GM21360 (cell line): ENCODE results near the gene PAPPA.

Source experiments
- ATAC-seq: cut with Tn5 transposase; IDR thresholded peaks from one replicate; pipeline ENCODE4 v1.9.1; 2021; ENCODE audit warnings: mild to moderate bottlenecking, moderate library complexity; ENCODE audit not compliant: unreplicated experiment

The PAPPA gene

DNA sequence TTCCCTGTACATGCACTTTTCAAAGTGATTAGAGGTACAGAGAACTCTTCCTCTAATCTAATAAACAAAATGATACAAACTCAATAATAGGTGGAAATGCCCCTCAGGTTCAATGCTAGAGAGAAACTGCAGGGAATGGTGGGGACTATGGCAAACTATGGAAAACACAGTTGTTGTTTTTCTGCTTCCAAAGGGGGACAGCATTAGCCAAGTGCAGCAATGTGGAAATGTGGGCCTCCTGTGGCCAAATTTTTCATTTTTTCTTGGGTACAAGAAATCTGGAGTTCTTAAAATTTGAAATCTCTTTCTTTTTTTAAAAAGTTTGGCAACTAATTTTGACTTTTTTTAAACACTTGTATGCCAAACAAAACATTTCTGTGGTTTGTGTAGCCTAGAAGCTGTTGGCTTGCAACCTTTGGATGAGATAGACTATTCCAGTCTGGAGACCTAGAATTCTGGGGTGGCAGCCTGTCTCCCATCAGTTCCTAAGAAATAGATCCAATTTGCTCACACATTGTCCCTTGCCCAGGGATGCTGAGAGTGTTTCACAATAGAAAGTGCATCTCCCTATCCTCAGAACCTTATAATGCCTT is 218.6 kb downstream of the PAPPA start:
- no peak for ATAC-seq

DNA sequence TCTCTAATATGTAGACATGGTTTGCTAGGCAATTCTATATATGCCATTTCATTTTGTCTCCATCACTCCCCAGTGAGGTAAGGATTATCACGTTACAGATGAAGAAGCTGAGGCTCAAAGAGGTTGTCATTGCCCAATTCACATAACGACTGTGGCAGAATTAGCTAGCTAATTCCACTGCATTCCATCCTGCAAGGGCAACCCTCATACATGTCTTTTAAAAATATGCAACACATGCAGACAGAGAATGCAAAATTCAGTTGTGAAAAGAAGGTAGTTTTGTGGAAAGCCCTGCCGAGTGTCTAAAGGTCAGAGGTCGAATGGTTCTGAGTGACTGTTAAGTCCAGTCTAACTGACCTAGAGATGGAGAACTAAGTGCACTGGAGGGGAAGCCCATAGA is 219.2 kb downstream of the PAPPA start:
- no peak for ATAC-seq

DNA sequence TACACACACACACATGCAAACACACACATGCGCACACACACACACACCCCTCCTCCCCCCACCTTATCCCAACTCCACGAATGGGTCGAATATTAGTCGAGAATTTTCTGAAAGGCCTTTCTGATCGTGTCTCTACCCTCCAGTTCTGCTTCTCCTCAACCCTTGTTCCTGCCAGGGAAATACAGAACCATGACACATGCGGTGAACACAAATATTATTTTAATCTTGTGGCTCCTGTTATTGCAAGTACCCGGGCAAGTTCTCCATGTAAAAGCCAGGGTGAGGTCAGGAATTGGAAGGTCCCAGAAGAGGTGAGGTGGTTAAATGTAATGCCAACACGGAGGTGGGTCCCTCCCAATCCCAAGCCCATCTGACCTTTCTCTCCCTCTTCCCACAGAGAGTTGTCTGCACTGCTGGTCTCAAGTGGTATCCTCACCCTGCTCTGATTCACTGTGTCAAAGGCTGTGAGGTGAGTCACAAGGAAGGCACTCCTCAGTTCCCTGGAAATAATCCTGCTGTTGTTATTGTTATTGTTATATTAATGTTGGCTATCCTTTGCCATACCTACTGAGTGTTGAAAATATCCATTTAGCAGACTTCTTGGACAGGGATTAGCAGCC is 223.7 kb downstream of the PAPPA start:
- no peak for ATAC-seq

DNA sequence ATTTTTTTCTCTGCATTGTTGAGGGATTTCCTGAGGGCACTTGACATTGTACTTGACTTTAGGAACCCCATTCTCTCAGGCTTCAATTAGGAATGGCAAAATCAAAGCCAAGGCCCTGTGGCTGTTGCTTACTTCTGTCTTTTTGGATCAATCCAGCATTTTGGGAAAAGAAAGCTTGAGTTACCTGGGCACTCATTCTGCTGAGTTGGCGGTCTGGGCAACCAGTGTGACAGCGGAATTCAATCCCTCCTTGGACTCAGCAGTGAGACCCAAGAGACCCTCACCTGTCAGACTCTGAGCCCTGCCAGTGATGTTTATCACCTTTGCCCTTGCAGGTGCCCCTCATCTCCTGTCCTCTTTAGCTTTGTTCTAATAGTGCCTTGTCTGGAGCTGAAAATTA is 225.3 kb downstream of the PAPPA start:
- ATAC-seq = no peak

DNA sequence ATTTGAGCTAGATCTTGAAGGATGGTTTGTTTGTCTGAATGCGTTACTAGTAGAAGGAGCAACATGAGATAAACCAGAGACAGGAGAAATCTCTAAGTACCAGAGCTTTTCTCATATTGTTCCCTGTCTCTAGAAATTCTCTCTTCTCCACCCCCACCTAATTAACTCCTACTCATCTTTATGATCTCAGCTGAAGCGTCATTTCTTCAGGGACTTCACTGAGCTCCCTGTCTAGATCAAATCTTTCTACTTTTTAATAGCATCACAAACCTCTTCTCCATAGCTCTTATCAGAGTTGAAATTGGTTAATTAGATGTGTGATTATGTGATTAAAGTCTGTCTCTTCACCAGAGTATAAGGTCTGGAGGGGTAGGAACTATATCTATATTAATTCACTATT is 226.2 kb downstream of the PAPPA start:
- ATAC-seq = no peak

DNA sequence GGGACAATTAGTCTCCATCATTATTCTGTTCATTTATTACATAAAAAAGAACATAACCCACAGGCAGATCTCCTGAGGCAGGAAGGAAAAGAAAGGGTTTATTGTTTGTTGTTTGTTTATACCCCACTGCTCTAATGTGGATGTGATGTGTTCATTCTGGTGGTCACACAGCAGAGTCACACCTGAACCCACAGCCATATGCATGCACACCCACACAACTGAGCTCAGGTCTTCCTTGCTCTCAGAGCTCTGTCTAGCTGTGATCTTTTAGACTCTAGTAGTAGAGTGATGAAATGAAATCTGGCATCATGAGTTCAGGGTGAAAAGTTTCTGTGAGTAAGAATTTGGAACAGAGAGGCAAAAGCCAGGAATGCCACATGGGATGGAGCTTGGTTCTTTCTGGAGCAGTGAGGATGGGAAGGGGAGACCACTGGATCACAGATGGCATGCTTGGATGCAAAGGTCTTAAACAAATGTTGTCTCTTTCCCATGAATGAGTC is 227.0 kb downstream of the PAPPA start:
- ATAC-seq = no peak

DNA sequence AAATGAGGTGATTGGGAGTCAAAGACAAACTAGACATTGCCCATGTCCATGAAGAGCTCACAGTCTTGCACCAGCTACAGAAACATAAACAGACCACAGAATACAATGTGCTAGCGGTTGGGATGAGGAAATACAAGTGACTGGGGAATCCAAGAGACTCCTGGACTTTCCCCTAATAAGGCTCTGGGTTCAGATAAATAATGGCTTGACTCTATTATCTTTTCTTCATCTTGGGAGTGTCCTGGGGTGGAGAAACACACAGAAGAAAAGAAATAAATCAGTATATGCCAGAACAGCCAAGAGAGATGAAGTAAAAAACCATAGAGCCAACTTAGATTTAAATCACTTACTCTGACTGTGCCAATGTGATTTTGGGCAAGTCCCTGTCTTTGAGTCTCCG is 227.8 kb downstream of the PAPPA start:
- ATAC-seq = no peak

DNA sequence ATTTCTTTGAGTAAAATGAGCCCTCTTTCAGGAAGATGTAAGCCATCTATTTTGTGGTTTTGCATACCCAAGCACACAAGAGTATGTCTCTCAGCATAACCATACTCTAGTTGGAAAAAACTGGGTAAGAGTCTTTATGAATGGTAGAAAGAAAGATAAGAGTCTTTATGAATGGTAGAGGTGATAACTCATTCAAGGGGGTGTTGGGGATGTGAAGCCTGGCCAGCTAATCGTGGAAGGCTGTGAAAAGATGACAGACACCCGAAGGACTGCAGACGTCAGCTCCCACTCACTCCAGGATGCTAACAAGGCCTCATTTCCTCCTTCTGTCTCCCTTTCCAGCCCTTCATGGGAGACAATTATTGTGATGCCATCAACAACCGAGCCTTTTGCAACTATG is 228.5 kb downstream of the PAPPA start:
- ATAC-seq = no peak

DNA sequence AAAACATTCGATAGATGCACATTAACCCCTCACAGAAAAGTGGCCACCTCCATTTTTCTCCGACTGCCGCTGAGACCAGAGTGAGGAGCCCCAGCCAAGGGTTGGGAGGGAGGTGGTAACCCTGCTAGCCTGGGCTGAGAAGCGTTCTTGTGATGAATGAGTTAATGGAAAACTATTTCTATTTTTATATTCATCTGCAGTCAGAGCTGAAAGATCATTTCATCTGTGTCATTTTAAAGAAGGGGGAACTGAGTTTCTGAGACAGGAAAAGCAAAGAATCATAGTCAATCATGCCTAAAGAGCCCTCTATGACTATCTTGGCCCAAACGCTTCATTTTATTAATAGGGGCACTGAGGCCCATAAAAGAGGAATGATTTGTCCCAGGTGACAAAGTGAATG is 229.5 kb downstream of the PAPPA start:
- no peak for ATAC-seq

DNA sequence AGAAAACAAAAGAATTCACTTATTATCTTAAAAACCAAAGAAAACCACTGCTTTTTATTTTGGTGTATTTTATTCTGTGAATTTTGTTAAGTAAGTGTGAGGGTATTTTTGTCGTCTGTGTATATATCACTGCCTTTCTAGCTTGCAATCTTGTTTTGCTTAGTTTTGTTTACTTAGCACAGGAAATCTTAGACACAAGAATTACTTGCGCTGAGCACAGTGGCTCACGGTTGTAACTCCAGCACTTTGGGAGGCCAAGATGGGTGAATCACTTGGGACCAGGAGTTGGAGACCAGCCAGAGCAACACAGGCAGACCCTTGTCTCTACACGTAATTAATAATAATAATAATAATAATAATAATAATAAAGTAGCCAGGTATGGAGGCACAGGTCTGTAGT is 230.3 kb downstream of the PAPPA start:
- ATAC-seq = no peak

DNA sequence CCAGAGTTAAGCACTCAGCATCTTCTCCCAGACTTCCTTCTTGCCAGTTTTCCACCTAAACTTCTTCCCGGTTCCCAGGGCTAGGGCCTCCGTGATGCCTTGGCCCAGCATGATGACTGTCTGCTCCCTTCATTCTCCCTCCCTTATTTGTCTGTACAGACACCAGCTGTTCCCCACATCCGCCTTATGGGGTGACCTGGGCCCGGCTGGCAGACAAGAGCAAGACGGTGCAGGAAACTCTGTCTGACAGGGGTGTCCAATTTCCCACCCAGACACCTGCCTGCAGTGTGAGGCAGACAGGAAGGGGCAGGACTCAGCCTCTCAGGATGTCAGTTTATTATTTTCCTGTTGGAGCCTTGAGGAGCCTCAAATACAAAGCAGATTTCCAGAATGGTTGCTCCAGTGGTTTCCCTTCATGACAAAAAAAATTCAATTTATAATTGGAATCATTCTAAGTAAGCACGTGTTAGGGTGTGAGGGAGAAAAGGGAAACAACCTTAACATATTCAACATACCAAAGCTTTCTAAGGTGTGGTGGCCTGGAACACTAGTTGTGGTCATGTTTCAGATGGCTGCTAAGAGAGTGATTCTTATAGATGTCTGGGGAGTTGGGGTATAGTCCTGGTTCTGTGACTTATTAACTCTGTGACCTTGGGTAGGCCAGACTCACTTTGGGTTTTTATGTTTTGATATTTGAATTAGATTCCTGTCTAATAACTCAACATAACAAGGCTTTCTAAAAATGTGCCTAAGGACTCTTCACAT is 234.5 kb downstream of the PAPPA start:
- ATAC-seq = no peak

DNA sequence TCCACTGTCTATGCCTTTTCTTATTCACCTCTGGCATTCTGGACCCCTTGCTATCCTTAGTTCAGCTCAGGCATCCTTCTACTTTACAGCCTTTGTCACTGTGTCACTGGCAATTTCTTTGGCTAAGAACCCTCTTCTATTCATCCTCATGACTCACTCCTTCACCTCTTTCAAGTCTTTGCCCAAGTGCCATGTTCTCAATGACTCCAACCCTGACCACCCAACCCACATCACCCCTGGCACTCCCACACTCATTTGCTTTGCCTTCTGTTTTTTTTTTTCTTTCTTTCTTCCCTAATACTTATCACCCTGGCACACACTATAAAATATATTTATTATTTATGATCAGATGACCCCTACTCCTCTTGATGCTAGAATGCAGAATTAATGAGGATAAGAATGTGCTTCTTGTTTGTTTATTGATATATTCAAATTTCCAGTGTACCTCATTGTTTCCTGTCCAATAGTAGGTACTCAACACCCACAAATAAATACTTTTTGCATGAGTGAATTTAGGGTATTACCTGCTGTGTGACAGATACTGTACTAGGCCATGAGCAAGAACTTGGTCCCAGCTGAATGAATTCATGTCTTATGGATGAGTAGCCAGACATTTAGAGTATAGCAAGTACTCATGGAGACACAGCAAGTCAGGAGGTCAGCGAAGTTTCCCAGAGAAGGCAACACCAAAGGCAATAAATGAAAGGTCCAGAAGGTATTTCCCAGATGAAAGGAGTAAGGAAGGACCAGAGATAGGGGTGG is 236.1 kb downstream of the PAPPA start:
- ATAC-seq = no peak

DNA sequence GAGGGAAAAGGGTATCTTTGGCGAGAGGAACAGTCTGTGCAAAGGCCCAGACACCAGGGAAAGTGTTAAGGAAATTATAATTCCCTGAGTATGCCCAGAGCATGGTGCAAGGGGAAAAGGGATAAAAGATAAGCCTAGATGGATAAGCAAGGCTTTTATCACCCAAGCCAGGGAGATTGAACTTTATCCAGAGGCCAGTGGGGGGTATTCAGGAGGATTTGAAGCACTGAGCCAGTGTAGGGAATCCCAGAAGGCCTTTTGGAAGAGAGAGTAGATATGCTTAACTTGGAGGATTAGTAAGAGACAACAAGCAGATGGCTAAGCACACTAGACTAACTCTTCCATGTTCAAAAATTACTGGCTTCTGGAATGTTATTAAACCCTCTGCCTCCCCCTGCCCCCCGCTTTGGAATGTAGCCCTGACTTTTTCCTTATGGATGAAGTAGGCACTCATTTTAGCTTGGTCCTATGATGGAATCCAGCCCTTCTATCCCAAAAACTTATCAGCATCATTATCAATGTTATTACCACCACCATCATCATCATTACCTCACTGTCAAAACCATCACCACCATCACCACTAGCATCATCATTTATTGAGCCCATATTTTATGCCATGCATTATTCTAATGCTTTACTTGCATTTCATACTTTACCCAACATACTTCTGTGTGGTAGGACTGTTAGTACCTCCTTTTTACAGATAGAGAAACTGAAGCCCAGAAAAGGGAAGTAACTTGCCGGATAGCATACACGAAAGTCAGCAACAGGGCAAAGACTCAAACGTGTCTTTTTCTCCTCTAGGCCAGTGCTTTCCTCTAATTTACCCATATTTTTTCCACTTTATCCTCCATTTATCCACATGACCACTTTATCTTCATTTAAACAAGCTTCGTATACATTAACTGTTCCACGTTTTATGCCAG is 237.0 kb downstream of the PAPPA start:
- ATAC-seq = peak; percentile 85

DNA sequence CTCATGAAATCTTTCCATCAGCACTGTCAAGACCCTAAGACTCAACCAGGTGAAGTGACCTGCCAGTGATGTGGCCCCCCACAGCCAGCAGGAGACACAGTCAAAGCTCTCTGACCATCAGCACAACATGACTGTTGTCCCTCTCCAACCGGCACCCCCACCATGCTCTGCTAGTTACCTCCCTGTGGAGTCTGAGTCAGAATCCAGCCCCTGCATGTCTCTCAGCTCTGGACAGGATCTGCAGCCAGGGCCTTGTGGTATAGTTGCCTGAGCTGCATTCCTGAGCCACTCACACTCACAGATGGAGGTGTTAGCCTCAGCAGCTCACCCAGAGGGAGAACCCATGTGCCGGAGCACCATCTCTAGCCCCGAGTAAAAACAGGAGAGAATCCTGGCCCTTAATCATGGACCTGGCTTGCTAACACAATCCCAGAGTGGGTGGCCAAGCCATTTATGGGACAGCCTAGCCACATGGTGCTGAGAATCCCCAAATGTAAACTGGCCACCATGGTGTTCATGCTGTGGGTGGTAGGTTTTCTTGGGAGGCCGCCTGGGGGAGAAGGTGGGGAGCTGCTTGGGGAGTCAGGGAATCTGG is 237.8 kb downstream of the PAPPA start:
- ATAC-seq = peak; percentile 8

DNA sequence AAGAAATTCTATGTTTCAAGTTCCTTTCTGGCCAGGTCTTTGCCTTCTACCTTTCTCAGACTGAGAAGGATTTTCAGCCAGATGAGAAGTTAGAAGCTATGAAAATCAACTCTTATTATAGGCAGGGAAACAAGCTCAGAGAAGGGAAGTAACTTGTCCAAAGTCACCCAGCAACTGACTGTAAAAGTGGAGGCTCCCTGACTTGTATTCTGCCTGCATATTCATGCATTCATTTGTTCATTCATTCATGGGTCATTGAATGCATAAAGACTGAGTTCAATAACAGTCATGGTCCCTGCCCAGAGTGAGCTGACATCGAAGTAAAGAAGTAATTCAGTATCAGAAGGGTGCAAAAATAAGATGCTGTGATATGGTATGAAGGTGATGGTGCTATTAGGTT is 239.6 kb downstream of the PAPPA start:
- no peak for ATAC-seq

DNA sequence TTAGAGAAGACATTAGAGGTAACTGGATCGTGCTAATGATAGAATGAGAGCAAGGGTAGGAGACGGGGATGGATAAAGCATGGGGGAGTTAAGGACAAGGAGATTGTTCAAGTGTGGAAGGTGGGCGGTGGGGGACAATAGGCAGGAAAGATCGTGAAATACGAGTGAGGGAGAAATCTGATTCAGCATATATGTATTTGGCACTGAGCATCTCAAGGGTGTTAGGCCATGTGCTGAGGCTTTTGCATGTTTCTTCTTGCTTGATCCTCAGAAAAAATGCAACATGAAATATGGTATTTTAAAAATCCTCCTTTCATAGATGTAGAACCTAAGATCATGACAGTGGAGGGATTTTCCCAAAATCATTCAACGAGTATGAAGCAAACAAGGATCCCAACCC is 240.5 kb downstream of the PAPPA start:
- no peak for ATAC-seq

DNA sequence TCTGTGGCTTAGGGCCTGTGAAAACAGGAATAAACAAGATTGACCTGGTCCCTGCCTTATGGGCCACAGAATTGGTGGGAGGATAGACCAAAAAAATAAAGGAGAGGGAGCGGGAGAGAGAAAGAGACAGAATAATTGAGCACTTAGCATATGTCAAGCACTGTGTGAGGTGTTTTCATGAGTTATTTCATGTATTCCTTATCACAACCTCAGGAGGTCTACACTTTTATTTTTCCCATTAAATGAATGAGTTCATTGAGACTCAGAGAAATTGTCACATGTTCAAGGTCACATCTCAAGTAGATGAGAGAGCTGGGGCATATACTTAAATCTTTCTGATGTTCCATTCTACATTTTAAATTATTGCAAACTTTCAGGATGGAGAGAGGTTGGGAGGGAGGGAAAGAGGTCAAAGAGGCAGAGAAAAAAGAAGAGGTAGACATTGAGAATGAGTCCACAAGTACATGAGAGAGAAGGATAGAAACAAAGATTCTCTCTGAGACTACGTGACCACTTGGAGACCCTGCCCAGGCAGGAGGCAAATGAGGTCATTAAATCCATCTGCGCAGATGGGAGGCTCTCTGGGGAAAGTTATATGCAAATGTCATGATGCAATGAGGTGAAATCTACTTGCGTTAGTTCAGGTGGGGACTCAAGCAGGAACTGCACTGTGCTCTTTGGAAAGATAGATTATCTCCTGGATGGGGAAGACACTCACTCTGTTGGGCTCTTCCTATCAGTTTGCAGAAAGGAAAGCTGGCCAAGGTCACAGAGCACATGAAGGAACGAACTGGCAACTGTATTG is 241.5 kb downstream of the PAPPA start:
- no peak for ATAC-seq

DNA sequence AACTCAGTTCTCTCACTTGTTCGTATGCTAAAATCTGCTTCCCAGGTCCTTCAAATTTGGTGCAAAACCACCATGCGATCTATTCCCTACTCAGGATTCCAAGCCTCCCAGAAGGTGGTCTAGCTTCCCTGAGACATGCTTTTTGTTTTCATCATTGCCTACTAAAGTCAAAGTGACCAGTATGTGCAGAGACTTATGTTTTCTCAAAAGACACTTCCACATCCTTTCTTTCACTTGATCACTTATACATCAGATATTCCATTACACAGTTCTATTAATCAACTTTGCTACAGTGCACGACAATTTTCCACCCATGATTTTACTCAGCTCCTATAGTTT is 242.1 kb downstream of the PAPPA start:
- ATAC-seq = no peak

DNA sequence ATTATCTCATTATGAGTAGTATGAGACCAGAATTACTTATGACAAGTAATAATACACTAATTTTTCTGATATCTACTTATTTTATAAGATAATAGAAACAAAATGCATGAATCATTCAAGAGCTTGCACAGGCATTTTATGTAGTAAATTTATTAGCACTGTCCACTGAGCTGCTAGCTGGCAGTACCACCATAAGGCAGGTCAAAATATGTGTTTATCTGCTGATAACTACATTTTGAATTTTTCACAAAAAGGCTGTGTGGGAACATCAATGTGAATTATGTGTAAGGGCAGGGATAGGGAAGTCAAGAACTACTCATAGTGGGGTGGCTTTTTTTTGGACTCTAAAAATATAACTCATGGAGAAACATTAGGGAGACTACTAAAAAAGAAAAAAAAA is 249.6 kb downstream of the PAPPA start:
- no peak for ATAC-seq
